Choroid plexus epithelial cell (primary cell): Measurements from ENCODE around the gene MYO9B.
"Not testable (repeated sequence)": the region's sequence is repeated elsewhere in the genome, so short reads cannot be mapped to it uniquely, and the experiment has no call there.

ENCODE experiments used
- DNase-seq: peaks from one replicate; pipeline ENCODE4 v3.0.0-alpha.2; 2010; ENCODE audit warnings: low read depth
- H3K4me3 ChIP-seq: 2 replicates; pipeline ENCODE4 v1.5.1; 2011; ENCODE audit warnings: low read depth, mild to moderate bottlenecking, control low read depth, low read length, moderate library complexity
- CTCF ChIP-seq: conservative IDR thresholded peaks from 2 replicates; pipeline ENCODE4 v1.5.1; 2011; ENCODE audit warnings: low read depth, mild to moderate bottlenecking, control low read depth, inconsistent platforms, low read length, moderate library complexity

MYO9B gene

DNA sequence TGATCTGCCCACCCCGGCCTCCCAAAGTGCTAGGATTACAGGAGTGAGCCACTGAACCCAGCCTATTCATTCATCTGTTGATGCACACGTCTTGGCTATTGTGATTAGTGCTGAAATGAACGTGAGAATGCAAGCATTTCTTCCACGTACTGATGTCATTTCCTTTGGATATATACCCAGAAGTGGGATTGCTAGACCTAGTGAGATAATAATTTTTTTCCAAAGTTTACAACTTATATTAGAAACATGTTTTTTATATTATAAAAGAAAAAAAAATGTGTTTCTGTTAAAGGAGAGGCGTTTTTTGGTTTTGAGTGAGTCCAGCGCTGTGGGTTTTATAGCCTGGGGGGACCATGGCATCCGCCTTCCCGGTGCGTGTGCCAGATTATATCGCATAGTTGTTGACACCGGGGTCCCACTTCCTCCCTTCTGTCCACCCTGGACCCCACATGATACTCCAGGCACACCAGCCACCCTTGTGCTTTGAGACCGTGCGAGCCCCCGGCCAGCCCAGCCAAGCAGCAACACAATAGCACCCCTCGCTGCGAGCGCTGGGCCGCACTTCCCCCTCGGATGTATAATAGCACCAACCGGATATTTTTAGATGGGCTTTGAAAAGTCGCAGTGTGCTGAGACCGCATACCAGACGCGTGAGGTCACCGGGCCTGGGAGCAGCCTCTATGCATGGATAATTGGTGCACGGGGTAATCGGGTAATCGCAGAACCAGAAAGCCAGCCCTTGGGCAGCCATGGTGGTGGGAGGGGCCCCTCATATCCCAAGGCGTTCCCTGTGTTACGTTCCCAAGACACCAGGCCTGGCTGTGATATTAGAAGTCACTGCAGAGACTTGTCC, 59.6 kb downstream of the MYO9B start:
- H3K4me3 ChIP-seq: peak overlapping the region; percentile 42
- peak; percentile 96 for DNase-seq
- TF ChIP-seq CTCF: peak; percentile 53

GRCh38 chr19:17136021-17136420, 60.4 kb downstream of the MYO9B start:
- no peak overlapping the region for H3K4me3 ChIP-seq

GRCh38 chr19:17136617-17137016, 61.0 kb downstream of the MYO9B start:
- no peak for TF ChIP-seq CTCF
- DNase-seq: no peak
- no peak overlapping the region for H3K4me3 ChIP-seq

More at GRCh38 chr19:17136021-17136420, 60.4 kb downstream of the MYO9B start:
- DNase-seq: no peak
- no peak for TF ChIP-seq CTCF

DNA sequence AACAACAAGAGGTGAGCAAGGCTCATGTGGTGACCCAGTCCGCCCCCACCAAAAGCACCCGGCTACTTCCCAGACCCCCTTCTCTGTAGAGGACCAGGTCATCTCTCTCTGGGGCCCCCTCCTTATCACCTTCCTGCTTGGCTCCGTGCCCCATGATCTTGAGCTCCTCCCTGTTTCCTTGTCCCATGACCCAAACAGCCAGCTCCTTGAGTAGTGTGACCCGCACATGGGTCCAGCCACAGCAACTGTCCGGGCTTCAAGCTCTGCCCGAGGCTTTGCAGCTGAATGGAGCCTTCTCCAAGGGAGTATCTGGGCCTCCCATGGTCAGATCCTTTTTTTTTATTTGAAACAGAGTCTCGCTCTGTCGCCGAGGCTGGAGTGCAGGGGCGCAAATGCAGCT, 61.8 kb downstream of the MYO9B start:
- H3K4me3 ChIP-seq: no peak overlapping the region
- DNase-seq: no peak
- no peak for TF ChIP-seq CTCF

GRCh38 chr19:17138052-17138846, 62.7 kb downstream of the MYO9B start:
- not testable (repeated sequence) for DNase-seq, H3K4me3 ChIP-seq

- TF ChIP-seq CTCF: no peak
- H3K4me3 ChIP-seq: no peak overlapping the region
- DNase-seq: no peak
These were observed 63.5 kb downstream of the MYO9B start for GRCh38 chr19:17138937-17139598.

DNA sequence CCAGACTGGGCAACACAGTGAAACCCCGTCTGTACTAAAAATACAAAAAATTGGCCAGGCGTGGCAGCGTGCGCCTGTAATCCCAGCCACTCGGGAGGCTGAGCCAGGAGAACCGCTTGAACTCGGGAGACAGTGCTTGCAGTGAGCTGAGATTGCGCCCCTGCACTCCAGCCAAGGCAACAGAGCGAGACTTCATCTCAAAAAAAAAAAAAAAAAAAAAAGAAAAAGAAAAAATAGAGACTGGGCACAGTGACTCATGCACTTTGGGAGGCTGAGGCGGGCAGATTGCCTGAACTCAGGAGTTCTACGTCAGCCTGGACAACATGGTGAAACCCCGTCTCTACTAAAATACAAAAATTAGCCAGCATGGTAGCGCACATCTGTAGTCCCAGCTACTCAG, 69.2 kb downstream of the MYO9B start:
- DNase-seq: peak; percentile 36
- not testable (repeated sequence) for H3K4me3 ChIP-seq
